ENCODE measurements around the gene ABCG5.

Gene ABCG5

DNA sequence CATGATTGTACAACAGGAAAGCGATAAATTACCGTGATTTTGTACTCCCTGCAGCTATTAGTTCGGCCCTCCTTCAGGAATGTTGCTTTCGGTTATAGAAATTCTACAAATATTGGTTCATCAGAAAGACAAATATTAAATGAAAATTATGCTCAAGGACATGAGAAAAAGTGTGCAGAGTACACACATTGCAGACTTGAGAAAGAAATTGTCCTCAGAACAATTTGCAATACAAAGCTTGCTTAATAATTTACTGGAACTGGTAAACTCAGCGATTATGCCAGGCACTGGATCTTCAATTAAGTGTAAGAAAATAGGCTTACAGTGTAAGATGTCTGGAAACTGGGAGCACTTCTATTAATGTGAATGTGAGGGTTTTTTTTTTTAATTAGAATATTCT, 46.0 kb upstream of the ABCG5 start:
- Histone ChIP-seq H2AFZ (ENCODE audit: low read length) (no peak overlapping the region), H3K27me3 (replicated peaks; ENCODE audit: insufficient read depth, low read length) (no peaks in the 10 kb centered on the region), H3K27ac (ENCODE audit: low read length) (no peak overlapping the region), H3F3A (ENCODE audit: insufficient read depth, low read length) (no peaks in the 10 kb centered on the region), H4K20me1 (ENCODE audit: insufficient read depth, low read length) (no peaks in the 10 kb centered on the region), H3K79me2 (ENCODE audit: low read length) (no peaks in the 10 kb centered on the region), H3K9me3 (replicated peaks; ENCODE audit: insufficient read depth, low read length) (no peaks in the 10 kb centered on the region), H3K36me3 (replicated peaks; ENCODE audit: insufficient read depth, low read length) (peaks cover 11% of the 10 kb centered on the region), H3K9me2 (replicated peaks; ENCODE audit: insufficient read depth, low read length) (no peaks in the 10 kb centered on the region), H3K9ac (ENCODE audit: low read length) (no peak overlapping the region), H3K4me3 (ENCODE audit: low read length) (no peak overlapping the region), H3K4me2 (ENCODE audit: low read depth, low read length) (no peak overlapping the region), H3K4me1 (ENCODE audit: low read length) (no peaks in the 10 kb centered on the region)
- DNase-seq: no peak
- TF ChIP-seq, protein P1, sequence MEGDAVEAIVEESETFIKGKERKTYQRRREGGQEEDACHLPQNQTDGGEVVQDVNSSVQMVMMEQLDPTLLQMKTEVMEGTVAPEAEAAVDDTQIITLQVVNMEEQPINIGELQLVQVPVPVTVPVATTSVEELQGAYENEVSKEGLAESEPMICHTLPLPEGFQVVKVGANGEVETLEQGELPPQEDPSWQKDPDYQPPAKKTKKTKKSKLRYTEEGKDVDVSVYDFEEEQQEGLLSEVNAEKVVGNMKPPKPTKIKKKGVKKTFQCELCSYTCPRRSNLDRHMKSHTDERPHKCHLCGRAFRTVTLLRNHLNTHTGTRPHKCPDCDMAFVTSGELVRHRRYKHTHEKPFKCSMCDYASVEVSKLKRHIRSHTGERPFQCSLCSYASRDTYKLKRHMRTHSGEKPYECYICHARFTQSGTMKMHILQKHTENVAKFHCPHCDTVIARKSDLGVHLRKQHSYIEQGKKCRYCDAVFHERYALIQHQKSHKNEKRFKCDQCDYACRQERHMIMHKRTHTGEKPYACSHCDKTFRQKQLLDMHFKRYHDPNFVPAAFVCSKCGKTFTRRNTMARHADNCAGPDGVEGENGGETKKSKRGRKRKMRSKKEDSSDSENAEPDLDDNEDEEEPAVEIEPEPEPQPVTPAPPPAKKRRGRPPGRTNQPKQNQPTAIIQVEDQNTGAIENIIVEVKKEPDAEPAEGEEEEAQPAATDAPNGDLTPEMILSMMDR (IDR thresholded peaks at IDR 0.05; ENCODE audit: low read length): no peak
- TF ChIP-seq EZH2 (optimal IDR thresholded peaks at IDR 0.05; ENCODE audit: low read depth, low read length): no peak
- no peak for TF ChIP-seq EZH2phosphoT487 (IDR thresholded peaks at IDR 0.05; ENCODE audit: low read length)

DNA sequence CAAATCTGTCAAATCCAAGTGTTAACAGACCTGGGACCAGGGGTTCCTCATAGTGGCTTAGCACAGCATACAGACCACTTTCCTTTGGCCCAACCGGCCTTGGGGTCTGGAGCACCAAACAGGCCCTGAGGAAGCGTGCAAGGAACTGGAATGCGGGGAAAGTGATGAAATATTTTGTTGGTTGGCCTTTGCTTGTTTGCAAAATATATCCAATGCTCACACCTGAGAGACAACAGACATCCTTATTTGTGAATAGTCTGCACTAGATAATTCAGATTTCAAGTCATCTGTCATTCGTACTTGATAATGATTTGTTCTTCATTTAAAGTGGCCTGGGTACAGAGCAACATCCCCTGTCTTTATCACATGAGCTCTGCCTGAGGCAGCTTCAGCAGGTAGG, 43.7 kb upstream of the ABCG5 start:
- Histone ChIP-seq H3F3A (ENCODE audit: insufficient read depth, low read length) (no peaks in the 10 kb centered on the region), H3K79me2 (ENCODE audit: low read length) (no peaks in the 10 kb centered on the region), H3K9ac (ENCODE audit: low read length) (no peak overlapping the region), H4K20me1 (ENCODE audit: insufficient read depth, low read length) (no peaks in the 10 kb centered on the region), H3K4me3 (ENCODE audit: low read length) (no peak overlapping the region), H3K36me3 (replicated peaks; ENCODE audit: insufficient read depth, low read length) (no peaks in the 10 kb centered on the region; the same call in 1 of the 2 replicates), H3K27me3 (replicated peaks; ENCODE audit: insufficient read depth, low read length) (no peaks in the 10 kb centered on the region), H3K9me3 (replicated peaks; ENCODE audit: insufficient read depth, low read length) (no peaks in the 10 kb centered on the region), H3K27ac (ENCODE audit: low read length) (no peak overlapping the region), H3K9me2 (replicated peaks; ENCODE audit: insufficient read depth, low read length) (no peaks in the 10 kb centered on the region), H3K4me2 (ENCODE audit: low read depth, low read length) (no peak overlapping the region), H2AFZ (ENCODE audit: low read length) (no peak overlapping the region), H3K4me1 (ENCODE audit: low read length) (no peaks in the 10 kb centered on the region)
- TF ChIP-seq, protein P1 (IDR thresholded peaks at IDR 0.05; ENCODE audit: low read length): no peak
- no peak for TF ChIP-seq EZH2 (optimal IDR thresholded peaks at IDR 0.05; ENCODE audit: low read depth, low read length)
- no peak for DNase-seq

- Histone ChIP-seq H3K4me3 (ENCODE audit: low read length) (no peak overlapping the region), H3K9me3 (replicated peaks; ENCODE audit: insufficient read depth, low read length) (no peaks in the 10 kb centered on the region), H2AFZ (ENCODE audit: low read length) (no peak overlapping the region), H4K20me1 (ENCODE audit: insufficient read depth, low read length) (no peaks in the 10 kb centered on the region), H3F3A (ENCODE audit: insufficient read depth, low read length) (no peaks in the 10 kb centered on the region), H3K9ac (ENCODE audit: low read length) (no peak overlapping the region), H3K9me2 (replicated peaks; ENCODE audit: insufficient read depth, low read length) (no peaks in the 10 kb centered on the region), H3K79me2 (ENCODE audit: low read length) (no peaks in the 10 kb centered on the region), H3K27me3 (replicated peaks; ENCODE audit: insufficient read depth, low read length) (no peaks in the 10 kb centered on the region), H3K36me3 (replicated peaks; ENCODE audit: insufficient read depth, low read length) (no peaks in the 10 kb centered on the region), H3K27ac (ENCODE audit: low read length) (no peak overlapping the region), H3K4me2 (ENCODE audit: low read depth, low read length) (no peak overlapping the region), H3K4me1 (ENCODE audit: low read length) (no peaks in the 10 kb centered on the region)
- TF ChIP-seq EZH2phosphoT487 (IDR thresholded peaks at IDR 0.05; ENCODE audit: low read length) (no peak), EZH2 (optimal IDR thresholded peaks at IDR 0.05; ENCODE audit: low read depth, low read length) (no peak)
- TF ChIP-seq, protein P1 (IDR thresholded peaks at IDR 0.05; ENCODE audit: low read length): no peak
- DNase-seq: no peak
Observed at GRCh38 chr2:43880952-43881351, 42.3 kb upstream of the ABCG5 start.

All from MM.1S (cell line).